SW 1271 (cell line): Measurements from ENCODE around the gene NKX2-2.

Source experiments
- DNase-seq, 2 experiments: peaks; one replicate each; lab custom pipeline; 2025; lab: John Stamatoyannopoulos, UW

Gene NKX2-2

GRCh38 chr20:21513881-21514540, at the start of gene NKX2-2:
NKX2-2 (minus strand) TSS chr20:21514064; CDS start chr20:21513669, 395 bp downstream.
- DNase-seq: no peak

GRCh38 chr20:21562656-21563055, 48.8 kb upstream of the NKX2-2 start:
- no peak for DNase-seq

- DNase-seq: no peak
Observed at GRCh38 chr20:21559305-21559704, 45.4 kb upstream of the NKX2-2 start.

- DNase-seq: no peak
Observed at GRCh38 chr20:21557241-21558020, 43.6 kb upstream of the NKX2-2 start.

- DNase-seq: no peak
Observed at GRCh38 chr20:21556398-21556797, 42.5 kb upstream of the NKX2-2 start.

GRCh38 chr20:21555470-21556120, 41.7 kb upstream of the NKX2-2 start:
- DNase-seq: no peak

GRCh38 chr20:21554985-21555384, 41.1 kb upstream of the NKX2-2 start:
- DNase-seq: no peak

- no peak for DNase-seq
Observed at GRCh38 chr20:21554376-21554890, 40.6 kb upstream of the NKX2-2 start.

- DNase-seq: no peak
Observed at GRCh38 chr20:21550587-21550986, 36.7 kb upstream of the NKX2-2 start.

GRCh38 chr20:21548390-21549035, 34.6 kb upstream of the NKX2-2 start:
- DNase-seq: no peak

- DNase-seq: no peak
Observed at GRCh38 chr20:21546355-21546754, 32.5 kb upstream of the NKX2-2 start.

GRCh38 chr20:21539512-21539911, 25.6 kb upstream of the NKX2-2 start:
- DNase-seq: no peak

GRCh38 chr20:21534886-21535285, 21.0 kb upstream of the NKX2-2 start:
- DNase-seq: no peak

- no peak for DNase-seq
Observed at GRCh38 chr20:21534453-21534852, 20.6 kb upstream of the NKX2-2 start.

GRCh38 chr20:21529863-21530262, 16.0 kb upstream of the NKX2-2 start:
- DNase-seq: no peak

- no peak for DNase-seq
Observed at GRCh38 chr20:21528870-21529269, 15.0 kb upstream of the NKX2-2 start.

GRCh38 chr20:21527908-21528307, 14.0 kb upstream of the NKX2-2 start:
- no peak for DNase-seq

GRCh38 chr20:21526776-21527175, 12.9 kb upstream of the NKX2-2 start:
- DNase-seq: no peak

GRCh38 chr20:21523895-21524294, 10.0 kb upstream of the NKX2-2 start:
- no peak for DNase-seq

- no peak for DNase-seq
Observed at GRCh38 chr20:21523281-21523868, 9.5 kb upstream of the NKX2-2 start.

- DNase-seq: no peak
Observed at GRCh38 chr20:21522481-21523280, 8.8 kb upstream of the NKX2-2 start.
